GM12891 (cell line): ENCODE measurements around the gene BMPR1A.
"Not testable (repeated sequence)": the region's sequence is repeated elsewhere in the genome, so short reads cannot be mapped to it uniquely, and the experiment has no call there.

Source experiments
- DNase-seq: peaks from one replicate; pipeline ENCODE4 v3.0.0; 2011; ENCODE audit warnings: low spot score; ENCODE audit not compliant: insufficient read length
- FAIRE-seq: peaks from 2 replicates; lab custom pipeline; 2011; peaks lifted over from hg19 to GRCh38; lab: Jason Lieb, UNC
- PAX5 ChIP-seq: IDR thresholded peaks from 2 replicates; pipeline ENCODE4 v1.6.1; 2011; ENCODE audit warnings: low read length, moderate library complexity, mild to moderate bottlenecking; ENCODE audit not compliant: insufficient read depth, severe bottlenecking
- POLR2A ChIP-seq: IDR thresholded peaks from 2 replicates; pipeline ENCODE4 v1.6.1; 2011; ENCODE audit warnings: low read depth, low read length, control low read depth
- POLR2AphosphoS5 ChIP-seq: IDR thresholded peaks from 2 replicates; pipeline ENCODE4 v1.6.1; 2011; ENCODE audit warnings: low read depth, low read length, control low read depth
- POU2F2 ChIP-seq: IDR thresholded peaks from 2 replicates; pipeline ENCODE4 v1.6.1; 2011; ENCODE audit warnings: low read depth, mild to moderate bottlenecking, control low read depth, low read length, moderate library complexity
- SPI1 ChIP-seq: IDR thresholded peaks from 2 replicates; pipeline ENCODE4 v1.6.1; 2011; ENCODE audit warnings: low read depth, low read length, control low read depth
- TAF1 ChIP-seq: IDR thresholded peaks from 2 replicates; pipeline ENCODE4 v1.6.1; 2011; ENCODE audit warnings: low read depth, low read length, control low read depth

BMPR1A gene

GRCh38 chr10:86979296-86979818 lies 222.9 kb downstream of the BMPR1A start:
- TF ChIP-seq POLR2A (no peak), POU2F2 (no peak), TAF1 (no peak), POLR2AphosphoS5 (no peak)
- FAIRE-seq: no peak
- no peak for DNase-seq

- FAIRE-seq (no peak), DNase-seq (no peak)
- TF ChIP-seq POU2F2 (no peak), PAX5 (no peak), SPI1 (no peak), POLR2A (no peak), POLR2AphosphoS5 (no peak), TAF1 (no peak)
These were observed 223.6 kb downstream of the BMPR1A start for GRCh38 chr10:86979977-86980448.

- not testable (repeated sequence) for FAIRE-seq, DNase-seq
These were observed 224.6 kb downstream of the BMPR1A start for GRCh38 chr10:86981020-86981419.

- no peak for TF ChIP-seq POLR2A
- TF ChIP-seq SPI1: no peak
- no peak for TF ChIP-seq POU2F2
- TF ChIP-seq PAX5: no peak
- TF ChIP-seq POLR2AphosphoS5: no peak
- TF ChIP-seq TAF1: no peak
These were observed 225.3 kb downstream of the BMPR1A start for GRCh38 chr10:86981716-86982115.

More at GRCh38 chr10:86981716-86982115, 225.3 kb downstream of the BMPR1A start:
- no peak for FAIRE-seq
- no peak for DNase-seq
